Measurements from ENCODE around the gene PIM3.

Gene PIM3

DNA sequence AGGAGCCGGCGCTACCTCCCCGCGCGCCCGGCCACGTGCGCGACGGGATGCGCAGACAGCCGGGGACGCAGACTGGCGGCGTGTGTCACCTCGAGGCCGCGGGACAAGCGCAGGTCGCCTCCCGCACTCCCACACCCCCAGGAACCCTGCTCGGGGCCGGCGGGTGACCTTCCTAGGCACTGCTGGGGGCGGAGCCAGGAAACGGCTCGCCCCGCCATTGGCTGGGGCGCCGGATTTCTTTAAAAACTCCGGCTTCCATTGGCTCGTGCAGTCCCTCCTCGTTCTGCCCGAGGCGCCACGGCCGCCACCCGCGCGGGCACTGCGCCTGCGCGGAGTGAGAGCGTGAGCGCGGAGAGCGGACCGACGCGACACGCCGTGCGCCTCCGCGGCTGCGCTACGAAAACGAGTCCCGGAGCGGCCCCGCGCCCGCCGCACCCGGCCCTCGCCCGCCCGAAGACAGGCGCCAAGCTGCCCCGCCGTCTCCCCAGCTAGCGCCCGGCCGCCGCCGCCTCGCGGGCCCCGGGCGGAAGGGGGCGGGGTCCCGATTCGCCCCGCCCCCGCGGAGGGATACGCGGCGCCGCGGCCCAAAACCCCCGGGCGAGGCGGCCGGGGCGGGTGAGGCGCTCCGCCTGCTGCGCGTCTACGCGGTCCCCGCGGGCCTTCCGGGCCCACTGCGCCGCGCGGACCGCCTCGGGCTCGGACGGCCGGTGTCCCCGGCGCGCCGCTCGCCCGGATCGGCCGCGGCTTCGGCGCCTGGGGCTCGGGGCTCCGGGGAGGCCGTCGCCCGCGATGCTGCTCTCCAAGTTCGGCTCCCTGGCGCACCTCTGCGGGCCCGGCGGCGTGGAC lies at the start of gene PIM3:
PIM3 (plus strand) TSS at position 614 of the 846 bp plus-strand sequence; CDS start at position 790, 176 bp downstream.
- TF ChIP-seq CTCF (IDR thresholded peaks at IDR 0.05): no peak

DNA sequence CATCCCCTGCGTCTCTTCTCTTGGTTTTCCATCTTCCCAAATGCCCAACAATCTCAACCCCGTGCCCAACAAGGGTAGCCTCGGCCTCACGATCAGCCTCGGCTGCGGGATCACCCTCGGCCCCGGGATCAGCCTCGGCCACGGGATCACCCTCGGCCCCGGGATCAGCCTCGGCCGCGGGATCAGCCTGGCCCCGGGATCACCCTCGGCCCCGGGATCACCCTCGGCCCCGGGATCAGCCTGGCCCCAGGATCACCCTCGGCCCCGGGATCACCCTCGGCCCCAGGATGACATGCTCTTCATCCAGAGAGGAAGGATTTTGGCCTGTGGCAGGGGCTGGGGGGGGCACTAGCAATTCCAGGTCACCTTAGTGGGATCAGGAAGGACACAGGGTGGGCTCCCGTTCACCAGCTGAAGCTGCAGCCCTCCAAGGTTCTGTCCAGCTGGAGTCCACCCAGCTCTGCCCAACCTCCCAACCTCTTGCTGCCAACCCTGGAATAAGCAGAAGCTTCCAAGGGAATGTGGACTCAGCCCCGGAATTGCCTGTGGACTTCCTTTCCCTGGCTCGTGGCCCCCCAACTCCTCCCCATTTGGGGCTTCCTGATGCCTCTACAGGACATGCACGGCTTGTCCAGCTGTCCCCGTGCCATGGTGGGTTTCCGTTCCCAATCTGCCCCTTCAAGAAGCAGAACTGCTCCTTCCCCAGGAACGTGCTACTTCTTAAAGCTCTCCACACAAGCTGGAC lies 48.5 kb upstream of the PIM3 start:
- TF ChIP-seq CTCF (IDR thresholded peaks at IDR 0.05): no peak

- no peak for TF ChIP-seq CTCF (IDR thresholded peaks at IDR 0.05)
These were observed 47.5 kb upstream of the PIM3 start for GRCh38 chr22:49913026-49913425.

DNA sequence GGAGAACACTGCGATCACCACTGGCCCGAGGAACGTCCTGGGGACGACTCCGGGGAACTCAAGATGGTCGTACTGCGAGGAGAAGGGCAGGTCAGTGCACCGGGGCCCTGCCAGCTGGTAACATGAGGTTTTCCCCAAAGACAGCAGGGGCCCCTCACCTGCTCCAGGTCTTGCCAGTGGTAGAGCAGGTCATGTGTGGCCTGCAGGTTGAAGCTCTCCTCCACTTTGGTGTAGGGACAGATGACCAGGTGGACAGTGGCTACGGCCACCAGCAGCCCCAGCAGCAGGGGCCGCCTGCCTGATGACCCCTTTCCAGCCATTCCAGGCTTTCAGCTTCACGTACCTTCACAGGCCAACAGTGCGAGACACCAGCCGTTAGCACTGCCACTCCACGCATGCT lies 47.1 kb upstream of the PIM3 start:
- TF ChIP-seq CTCF (IDR thresholded peaks at IDR 0.05): no peak

DNA sequence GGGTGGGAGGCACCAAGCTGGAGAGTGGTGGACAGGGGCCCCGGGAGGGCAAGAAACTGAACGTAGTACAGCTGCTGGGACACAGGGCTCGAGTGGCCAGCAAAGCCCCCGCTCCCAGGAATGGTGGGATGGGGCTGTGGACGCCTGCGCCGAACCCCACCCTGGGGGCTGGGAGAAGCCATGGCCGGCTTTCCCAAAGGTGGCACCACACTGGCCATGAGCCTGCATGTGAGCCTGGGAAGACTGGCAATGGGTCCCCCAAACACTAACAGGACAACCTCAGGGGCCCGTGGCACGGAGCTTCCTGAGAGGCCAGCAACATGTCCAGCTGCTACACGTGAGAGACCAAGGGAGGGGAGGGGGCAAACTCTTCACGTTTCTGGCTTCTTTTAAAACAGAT lies 46.3 kb upstream of the PIM3 start:
- no peak for TF ChIP-seq CTCF (IDR thresholded peaks at IDR 0.05)

DNA sequence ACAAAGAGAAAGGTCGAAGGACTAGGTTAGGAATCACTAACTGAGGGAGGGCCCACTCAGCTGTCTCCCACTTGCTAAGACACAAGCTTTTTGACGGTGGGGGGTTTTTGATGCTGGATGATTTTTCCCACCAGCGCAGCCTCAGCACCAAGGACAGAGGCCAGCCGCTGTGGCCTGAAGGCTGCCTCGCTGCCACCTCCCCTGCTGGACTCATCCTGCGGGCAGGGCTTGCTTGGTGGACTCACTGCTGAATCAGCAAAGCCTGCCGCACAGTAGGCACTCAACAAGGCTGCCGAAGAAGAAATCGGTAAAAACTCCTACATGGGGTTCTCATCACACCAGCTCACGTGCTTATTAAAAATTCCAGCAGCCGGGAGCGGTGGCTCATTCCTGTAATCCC lies 45.0 kb upstream of the PIM3 start:
- no peak for TF ChIP-seq CTCF (IDR thresholded peaks at IDR 0.05)

GRCh38 chr22:49916831-49917230 lies 43.7 kb upstream of the PIM3 start:
- TF ChIP-seq CTCF (IDR thresholded peaks at IDR 0.05): no peak

Measured in LNCAP (cell line).